ENCODE measurements around the gene TNFRSF6B.

Gene TNFRSF6B

DNA sequence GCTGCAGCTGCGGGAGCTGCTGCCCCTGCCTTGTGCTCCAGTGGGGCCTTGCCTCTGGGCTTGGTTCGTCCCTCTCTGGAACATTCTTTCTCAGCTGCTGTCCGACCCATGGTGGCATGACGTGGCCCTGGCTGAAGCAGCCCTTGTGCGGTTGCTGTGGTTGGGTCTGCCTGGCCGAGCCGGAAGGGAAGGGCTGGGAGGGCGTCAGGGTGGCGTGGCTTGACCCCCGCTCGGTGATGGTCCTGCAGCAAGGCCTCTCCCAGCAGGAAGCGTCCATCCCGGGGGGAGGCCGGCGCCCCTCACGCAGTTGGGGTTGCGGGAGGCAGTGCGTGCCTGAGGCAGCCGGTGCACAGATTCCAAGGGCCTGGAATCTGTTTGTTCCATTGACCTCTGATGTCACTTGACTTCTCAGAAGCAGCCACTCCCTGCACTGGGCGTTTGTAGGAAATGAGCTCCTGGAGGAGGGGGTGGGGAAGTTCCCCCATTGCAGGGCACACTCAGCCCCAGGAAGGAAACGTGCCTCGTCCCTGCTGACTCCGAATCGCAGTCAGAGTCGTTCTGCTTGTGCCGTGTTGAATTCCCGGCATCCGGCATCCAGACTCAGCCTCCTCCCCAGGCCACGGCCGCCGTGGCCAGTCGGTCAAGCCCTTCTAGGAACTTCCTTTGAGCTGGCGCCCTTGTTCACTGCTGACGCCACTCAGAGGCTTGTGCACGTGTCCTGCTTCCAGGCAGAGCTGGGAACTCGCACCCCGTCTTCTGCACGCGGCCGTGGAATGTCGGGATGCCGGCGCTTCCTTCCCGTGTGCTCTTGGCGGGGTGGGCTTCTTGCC, 9.7 kb upstream of the TNFRSF6B start:
- Histone ChIP-seq H3K4me3 (ENCODE audit: low read depth, low read length) (no peak overlapping the region), H3K4me1 (ENCODE audit: control insufficient read depth, insufficient read depth, low read length, unreplicated experiment) (peaks cover 47% of the 10 kb centered on the region), H3K27ac (ENCODE audit: low read depth, low read length) (peak overlapping the region; percentile 95), H3K27me3 (ENCODE audit: insufficient read depth, low read length) (no peaks in the 10 kb centered on the region), H2AFZ (ENCODE audit: low read length, unreplicated experiment) (no peak overlapping the region), H3K36me3 (ENCODE audit: insufficient read depth, low read length) (peaks cover 3% of the 10 kb centered on the region; the same call in 1 of the 2 replicates), H3K79me2 (ENCODE audit: control insufficient read depth, insufficient read depth, low read length, unreplicated experiment) (no peaks in the 10 kb centered on the region)

DNA sequence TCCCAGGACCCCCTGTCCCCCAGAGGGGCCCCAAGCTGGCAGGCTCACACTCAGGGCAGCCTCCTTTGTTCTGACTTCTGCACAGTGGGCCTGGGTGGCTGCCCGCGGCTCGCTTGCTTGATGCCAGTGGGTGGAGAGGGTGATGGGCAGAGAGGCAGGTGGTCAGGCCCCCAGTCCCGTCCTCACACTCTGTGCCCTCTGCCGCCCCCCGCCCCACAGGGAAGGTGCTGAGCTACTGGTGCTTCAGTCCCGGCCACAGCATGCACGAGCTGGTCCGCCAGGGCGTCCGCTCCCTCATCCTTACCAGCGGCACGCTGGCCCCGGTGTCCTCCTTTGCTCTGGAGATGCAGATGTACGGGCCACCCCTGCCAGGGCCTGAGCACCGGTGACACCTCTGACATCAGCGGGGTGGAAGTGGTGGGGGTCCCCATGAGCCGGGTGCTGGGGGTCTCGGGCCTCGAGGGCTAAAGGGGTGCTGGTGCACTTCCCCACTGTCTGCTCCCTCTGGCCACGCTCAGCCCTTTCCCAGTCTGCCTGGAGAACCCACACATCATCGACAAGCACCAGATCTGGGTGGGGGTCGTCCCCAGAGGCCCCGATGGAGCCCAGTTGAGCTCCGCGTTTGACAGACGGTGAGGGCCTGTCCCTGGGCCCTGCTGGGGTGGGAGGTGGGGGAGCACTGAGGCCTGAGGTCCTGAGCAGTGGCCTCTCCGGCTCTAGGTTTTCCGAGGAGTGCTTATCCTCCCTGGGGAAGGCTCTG, 8.9 kb upstream of the TNFRSF6B start:
- no peaks in the 10 kb centered on the region for H3K79me2 ChIP-seq (ENCODE audit: control insufficient read depth, insufficient read depth, low read length, unreplicated experiment)

DNA sequence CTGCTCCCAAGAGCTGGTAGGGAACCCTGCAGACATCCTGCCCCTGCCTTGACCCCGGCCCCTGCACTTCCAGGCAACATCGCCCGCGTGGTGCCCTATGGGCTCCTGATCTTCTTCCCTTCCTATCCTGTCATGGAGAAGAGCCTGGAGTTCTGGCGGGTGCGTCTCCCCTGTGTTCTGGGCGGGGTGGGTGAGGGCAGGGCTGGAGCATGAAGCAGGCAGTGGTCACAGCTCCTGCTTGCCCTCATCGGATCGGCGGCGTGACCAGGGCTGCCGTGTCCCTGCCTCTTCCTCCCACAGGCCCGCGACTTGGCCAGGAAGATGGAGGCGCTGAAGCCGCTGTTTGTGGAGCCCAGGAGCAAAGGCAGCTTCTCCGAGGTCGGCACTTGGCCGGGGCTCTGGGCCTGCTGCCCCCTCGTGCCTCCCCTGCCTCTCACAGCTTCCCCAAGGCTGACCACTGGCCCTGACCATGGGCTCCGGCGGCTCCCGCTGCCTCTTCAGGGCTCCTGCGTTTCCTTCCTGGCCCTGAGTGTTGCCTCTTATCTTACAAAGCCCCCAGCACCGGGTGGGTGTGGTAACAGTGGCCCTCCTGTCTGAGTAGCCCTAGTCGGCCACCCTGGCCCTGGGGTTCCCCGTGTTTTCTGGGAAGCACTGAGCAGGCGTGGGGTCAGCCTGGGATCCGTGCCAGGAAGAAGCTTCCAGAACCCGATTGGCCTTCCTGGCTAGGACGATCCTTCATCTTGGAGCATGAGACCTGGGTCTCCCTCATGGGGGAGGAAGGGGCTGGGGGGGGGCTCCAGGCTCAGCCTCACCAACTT, 8.0 kb upstream of the TNFRSF6B start:
- H2AFZ ChIP-seq (ENCODE audit: low read length, unreplicated experiment), result no peak overlapping the region
- peaks cover 31% of the 10 kb centered on the region for H3K4me1 ChIP-seq (ENCODE audit: control insufficient read depth, insufficient read depth, low read length, unreplicated experiment)
- H3K27ac ChIP-seq (ENCODE audit: low read depth, low read length), result peak overlapping the region; percentile 95
- H3K79me2 ChIP-seq (ENCODE audit: control insufficient read depth, insufficient read depth, low read length, unreplicated experiment), result no peaks in the 10 kb centered on the region
- no peaks in the 10 kb centered on the region for H3K27me3 ChIP-seq (ENCODE audit: insufficient read depth, low read length)
- H3K36me3 ChIP-seq (ENCODE audit: insufficient read depth, low read length), result peaks cover under 1% of the 10 kb centered on the region; the same call in 1 of the 2 replicates
- H3K4me3 ChIP-seq (ENCODE audit: low read depth, low read length), result no peak overlapping the region

More for the DNA sequence above, 8.9 kb upstream of the TNFRSF6B start:
- Histone ChIP-seq H3K36me3 (ENCODE audit: insufficient read depth, low read length) (peaks cover 3% of the 10 kb centered on the region; the same call in 1 of the 2 replicates), H3K27ac (ENCODE audit: low read depth, low read length) (peak overlapping the region; percentile 95), H3K27me3 (ENCODE audit: insufficient read depth, low read length) (no peaks in the 10 kb centered on the region), H3K4me1 (ENCODE audit: control insufficient read depth, insufficient read depth, low read length, unreplicated experiment) (peaks cover 39% of the 10 kb centered on the region), H2AFZ (ENCODE audit: low read length, unreplicated experiment) (no peak overlapping the region), H3K4me3 (ENCODE audit: low read depth, low read length) (no peak overlapping the region)

DNA sequence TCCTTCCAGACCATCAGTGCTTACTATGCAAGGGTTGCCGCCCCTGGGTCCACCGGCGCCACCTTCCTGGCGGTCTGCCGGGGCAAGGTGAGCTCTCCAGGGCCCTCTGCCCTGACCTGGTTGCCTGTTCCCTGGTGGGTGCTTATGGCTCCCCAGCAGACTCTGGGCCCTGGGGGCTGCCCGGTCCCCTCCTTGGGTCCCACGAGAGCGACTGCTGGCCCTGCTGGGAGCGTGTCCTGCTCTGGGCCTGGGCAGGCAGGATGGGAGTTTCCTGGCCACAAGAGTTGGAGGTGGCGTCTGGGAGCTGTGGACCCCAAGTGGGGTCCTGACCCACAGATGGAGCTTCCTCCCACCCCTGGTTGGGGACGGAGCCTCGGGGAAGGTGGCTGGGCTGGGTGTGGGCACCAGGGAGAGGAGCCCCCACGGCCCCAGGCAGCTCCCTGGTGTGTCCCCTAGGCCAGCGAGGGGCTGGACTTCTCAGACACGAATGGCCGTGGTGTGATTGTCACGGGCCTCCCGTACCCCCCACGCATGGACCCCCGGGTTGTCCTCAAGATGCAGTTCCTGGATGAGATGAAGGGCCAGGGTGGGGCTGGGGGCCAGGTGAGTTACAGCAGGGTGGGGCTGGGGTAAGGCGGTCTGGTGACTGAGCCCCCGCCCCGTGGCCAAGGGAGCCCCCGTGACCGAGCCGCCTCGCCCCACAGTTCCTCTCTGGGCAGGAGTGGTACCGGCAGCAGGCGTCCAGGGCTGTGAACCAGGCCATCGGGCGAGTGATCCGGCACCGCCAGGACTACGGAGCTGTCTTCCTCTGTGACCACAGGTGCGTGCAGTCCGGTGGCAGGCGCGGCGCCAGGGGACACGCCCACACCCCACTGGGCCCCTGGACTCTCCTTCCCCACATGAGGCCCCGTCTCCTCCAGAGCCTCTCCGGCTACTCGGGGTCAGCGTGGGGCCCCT, 7.1 kb upstream of the TNFRSF6B start:
- Histone ChIP-seq H3K36me3 (ENCODE audit: insufficient read depth, low read length) (peaks cover 3% of the 10 kb centered on the region; the same call in 1 of the 2 replicates), H3K27me3 (ENCODE audit: insufficient read depth, low read length) (no peaks in the 10 kb centered on the region), H2AFZ (ENCODE audit: low read length, unreplicated experiment) (no peak overlapping the region), H3K4me1 (ENCODE audit: control insufficient read depth, insufficient read depth, low read length, unreplicated experiment) (peaks cover 28% of the 10 kb centered on the region), H3K4me3 (ENCODE audit: low read depth, low read length) (no peak overlapping the region), H3K79me2 (ENCODE audit: control insufficient read depth, insufficient read depth, low read length, unreplicated experiment) (no peaks in the 10 kb centered on the region), H3K27ac (ENCODE audit: low read depth, low read length) (no peak overlapping the region)

DNA sequence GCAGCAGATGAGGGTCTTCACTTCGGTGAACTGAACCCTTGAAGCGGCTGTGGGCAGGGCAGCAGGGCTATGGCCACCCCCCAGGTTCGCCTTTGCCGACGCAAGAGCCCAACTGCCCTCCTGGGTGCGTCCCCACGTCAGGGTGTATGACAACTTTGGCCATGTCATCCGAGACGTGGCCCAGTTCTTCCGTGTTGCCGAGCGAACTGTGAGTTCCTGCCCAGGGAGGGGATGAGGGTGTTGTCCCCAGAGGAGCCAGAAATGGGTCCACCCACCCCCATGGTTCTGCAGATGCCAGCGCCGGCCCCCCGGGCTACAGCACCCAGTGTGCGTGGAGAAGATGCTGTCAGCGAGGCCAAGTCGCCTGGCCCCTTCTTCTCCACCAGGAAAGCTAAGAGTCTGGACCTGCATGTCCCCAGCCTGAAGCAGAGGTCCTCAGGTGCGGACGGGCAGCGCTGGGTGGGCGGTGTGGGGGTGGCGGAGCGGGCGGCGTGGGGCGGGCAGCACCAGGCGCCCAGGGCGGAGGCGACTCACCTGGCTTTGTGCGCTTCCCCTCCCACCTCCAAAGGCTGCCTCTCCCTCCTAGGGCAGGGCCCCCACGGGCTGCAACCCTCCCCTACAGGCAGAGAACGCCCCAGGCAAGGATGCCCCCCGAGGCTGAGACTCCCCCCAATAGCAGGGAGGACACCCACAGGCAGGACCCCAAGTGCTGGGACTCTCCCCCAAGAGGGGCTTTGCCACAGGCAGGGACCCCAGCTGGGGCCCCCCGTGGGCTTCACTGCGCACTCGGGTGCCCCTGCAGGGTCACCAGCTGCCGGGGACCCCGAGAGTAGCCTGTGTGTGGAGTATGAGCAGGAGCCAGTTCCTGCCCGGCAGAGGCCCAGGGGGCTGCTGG, 6.2 kb upstream of the TNFRSF6B start:
- Histone ChIP-seq H3K27ac (ENCODE audit: low read depth, low read length) (no peak overlapping the region), H3K4me3 (ENCODE audit: low read depth, low read length) (no peak overlapping the region), H2AFZ (ENCODE audit: low read length, unreplicated experiment) (no peak overlapping the region)

DNA sequence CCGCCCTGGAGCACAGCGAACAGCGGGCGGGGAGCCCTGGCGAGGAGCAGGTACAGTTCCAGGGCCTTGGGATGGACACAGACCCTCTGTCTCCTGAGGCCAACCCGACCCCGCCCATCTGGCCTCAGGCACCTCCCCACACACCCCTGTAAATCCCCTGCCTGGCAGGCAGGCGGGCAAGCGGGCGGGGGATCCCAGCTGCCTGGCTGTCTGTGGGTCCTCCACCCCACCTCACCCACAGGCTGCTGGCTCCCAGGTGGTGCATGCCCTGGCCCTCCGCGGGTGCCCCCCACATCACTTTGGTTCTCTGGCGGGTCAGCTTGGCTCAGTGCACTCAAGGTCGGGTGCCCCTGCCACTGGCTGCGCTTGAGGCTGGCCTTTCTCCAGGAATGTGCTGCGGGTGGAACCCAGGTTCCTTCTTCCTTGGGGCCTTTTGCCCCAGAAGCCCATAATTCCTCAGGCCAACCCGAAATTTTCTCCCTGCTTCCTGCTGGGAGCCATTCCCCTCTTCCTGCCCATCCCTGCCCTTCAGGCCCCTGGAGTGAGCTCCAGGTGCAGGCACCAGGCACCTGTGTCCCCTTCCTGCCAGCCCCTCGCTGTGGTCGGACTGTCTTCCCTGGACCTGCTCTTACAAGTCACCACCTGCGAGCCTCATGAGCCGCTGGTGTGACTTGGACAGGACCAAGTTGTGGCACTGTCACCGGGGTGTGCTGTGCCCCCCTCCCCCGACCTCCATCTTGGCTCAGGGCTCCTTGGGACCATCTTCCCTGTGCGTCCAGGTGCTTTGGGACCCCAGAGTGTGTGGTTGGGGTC, 5.3 kb upstream of the TNFRSF6B start:
- H3K36me3 ChIP-seq (ENCODE audit: insufficient read depth, low read length), result peaks cover 6% of the 10 kb centered on the region; the same call in 1 of the 2 replicates
- no peak overlapping the region for H3K4me3 ChIP-seq (ENCODE audit: low read depth, low read length)
- H3K27ac ChIP-seq (ENCODE audit: low read depth, low read length), result no peak overlapping the region
- H3K27me3 ChIP-seq (ENCODE audit: insufficient read depth, low read length), result no peaks in the 10 kb centered on the region
- no peaks in the 10 kb centered on the region for H3K79me2 ChIP-seq (ENCODE audit: control insufficient read depth, insufficient read depth, low read length, unreplicated experiment)
- no peak overlapping the region for H2AFZ ChIP-seq (ENCODE audit: low read length, unreplicated experiment)
- H3K4me1 ChIP-seq (ENCODE audit: control insufficient read depth, insufficient read depth, low read length, unreplicated experiment), result peaks cover 23% of the 10 kb centered on the region

More for the DNA sequence above, 6.2 kb upstream of the TNFRSF6B start:
- H3K36me3 ChIP-seq (ENCODE audit: insufficient read depth, low read length), result peaks cover 6% of the 10 kb centered on the region; the same call in 1 of the 2 replicates
- H3K4me1 ChIP-seq (ENCODE audit: control insufficient read depth, insufficient read depth, low read length, unreplicated experiment), result peaks cover 28% of the 10 kb centered on the region
- H3K79me2 ChIP-seq (ENCODE audit: control insufficient read depth, insufficient read depth, low read length, unreplicated experiment), result no peaks in the 10 kb centered on the region
- no peaks in the 10 kb centered on the region for H3K27me3 ChIP-seq (ENCODE audit: insufficient read depth, low read length)

DNA sequence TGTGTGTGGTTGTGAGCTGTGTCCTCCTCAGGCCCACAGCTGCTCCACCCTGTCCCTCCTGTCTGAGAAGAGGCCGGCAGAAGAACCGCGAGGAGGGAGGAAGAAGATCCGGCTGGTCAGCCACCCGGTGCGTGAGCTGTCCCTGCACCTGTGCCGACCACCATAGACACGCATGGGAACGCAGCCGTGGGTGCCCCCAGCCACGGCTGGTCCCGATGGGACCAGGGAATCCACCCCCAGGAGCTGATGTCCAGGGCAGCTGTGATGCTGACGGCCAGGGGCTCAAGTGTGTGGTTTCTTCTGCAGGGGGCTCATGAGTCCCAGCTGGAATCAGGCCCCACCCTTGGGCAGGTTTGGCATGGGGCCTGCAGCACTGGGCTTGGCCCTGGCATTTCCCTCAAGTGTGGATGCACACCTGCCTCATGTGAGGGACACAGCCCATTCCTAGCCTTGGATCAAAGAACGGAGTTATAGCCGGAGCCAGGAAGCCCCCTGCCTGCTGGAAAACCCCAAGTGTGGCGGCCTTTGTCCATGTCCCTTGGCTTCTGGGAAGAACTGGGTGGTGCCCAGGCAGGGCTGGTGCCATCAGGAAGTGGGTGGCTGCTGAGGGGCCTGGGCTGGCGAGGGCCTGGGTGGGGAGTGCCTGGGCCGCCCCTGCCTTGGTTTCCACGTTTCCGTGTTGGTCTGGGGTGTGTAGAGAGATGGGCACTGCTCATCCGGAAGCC, 4.6 kb upstream of the TNFRSF6B start:
- Histone ChIP-seq H3K27me3 (ENCODE audit: insufficient read depth, low read length) (no peaks in the 10 kb centered on the region), H3K36me3 (ENCODE audit: insufficient read depth, low read length) (peaks cover 6% of the 10 kb centered on the region; the same call in 1 of the 2 replicates), H3K4me3 (ENCODE audit: low read depth, low read length) (no peak overlapping the region), H3K79me2 (ENCODE audit: control insufficient read depth, insufficient read depth, low read length, unreplicated experiment) (no peaks in the 10 kb centered on the region), H3K4me1 (ENCODE audit: control insufficient read depth, insufficient read depth, low read length, unreplicated experiment) (peaks cover 15% of the 10 kb centered on the region), H2AFZ (ENCODE audit: low read length, unreplicated experiment) (no peak overlapping the region), H3K27ac (ENCODE audit: low read depth, low read length) (no peak overlapping the region)

DNA sequence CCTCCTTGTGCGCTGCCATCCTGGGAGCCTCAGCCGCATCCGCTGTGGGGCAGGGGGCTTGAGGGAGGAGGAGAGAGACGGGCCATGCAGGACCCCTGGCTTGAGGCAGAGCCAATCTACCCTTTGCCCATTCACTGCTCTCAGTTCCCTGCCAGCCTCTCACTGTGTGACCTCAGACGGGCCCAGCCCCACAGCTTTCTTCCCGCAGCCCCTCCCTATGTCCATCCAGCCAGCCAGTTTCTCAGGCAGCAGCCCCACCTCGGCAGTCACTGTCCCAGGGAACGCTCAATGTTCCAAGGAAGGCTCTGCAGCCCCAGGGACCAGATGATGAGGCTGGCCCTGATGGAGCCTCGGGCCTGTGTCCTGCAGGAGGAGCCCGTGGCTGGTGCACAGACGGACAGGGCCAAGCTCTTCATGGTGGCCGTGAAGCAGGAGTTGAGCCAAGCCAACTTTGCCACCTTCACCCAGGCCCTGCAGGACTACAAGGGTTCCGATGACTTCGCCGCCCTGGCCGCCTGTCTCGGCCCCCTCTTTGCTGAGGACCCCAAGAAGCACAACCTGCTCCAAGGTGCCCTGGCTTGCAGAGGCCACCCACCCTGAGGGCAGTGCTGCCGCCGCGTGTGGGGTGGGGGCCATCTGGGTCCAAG, 3.9 kb upstream of the TNFRSF6B start:
- Histone ChIP-seq H3K27ac (ENCODE audit: low read depth, low read length) (no peak overlapping the region), H3K27me3 (ENCODE audit: insufficient read depth, low read length) (no peaks in the 10 kb centered on the region), H3K36me3 (ENCODE audit: insufficient read depth, low read length) (peaks cover 8% of the 10 kb centered on the region; the same call in 1 of the 2 replicates), H3K4me3 (ENCODE audit: low read depth, low read length) (no peak overlapping the region), H3K79me2 (ENCODE audit: control insufficient read depth, insufficient read depth, low read length, unreplicated experiment) (no peaks in the 10 kb centered on the region), H3K4me1 (ENCODE audit: control insufficient read depth, insufficient read depth, low read length, unreplicated experiment) (peaks cover 12% of the 10 kb centered on the region), H2AFZ (ENCODE audit: low read length, unreplicated experiment) (no peak overlapping the region)

All from ACC112 (cell line).